Thymus (tissue), 11 donors: Measurements from ENCODE around the gene DUT. TPM values are rescaled to one million over a fixed set of nuclear protein-coding genes. Genes with fewer than 3 reads are reported as not detected.
"Not testable (repeated sequence)": the region's sequence is repeated elsewhere in the genome, so short reads cannot be mapped to it uniquely, and the experiment has no call there.

Experiments used
- DNase-seq, 9 donors: peaks; one replicate each; pipeline ENCODE4 v3.0.0-alpha.2; 2013; ENCODE audit warnings: low spot score in 9 of 9, low read depth in 6 of 9, missing footprints in 1 of 9
- H3K27ac ChIP-seq, 2 donors: one replicate each; pipeline ENCODE4 v1.5.1; 2013; ENCODE audit warnings: control low read depth in 1 of 2, low read depth in 1 of 2, low read length in 1 of 2, mild to moderate bottlenecking in 1 of 2, moderate library complexity in 1 of 2
- H3K27me3 ChIP-seq, 2 donors: one replicate each; pipeline ENCODE4 v1.5.1; 2013; ENCODE audit warnings: low read length in 1 of 2; ENCODE audit not compliant: control insufficient read depth in 2 of 2, insufficient read depth in 1 of 2
- H3K36me3 ChIP-seq, 2 donors: one replicate each; pipeline ENCODE4 v1.5.1; 2013; ENCODE audit warnings: low read length in 1 of 2, mild to moderate bottlenecking in 1 of 2, moderate library complexity in 1 of 2; ENCODE audit not compliant: control insufficient read depth in 2 of 2, insufficient read depth in 2 of 2
- H3K4me1 ChIP-seq, 2 donors: one replicate each; pipeline ENCODE4 v1.5.1; 2013; ENCODE audit warnings: low read length in 2 of 2; ENCODE audit not compliant: control insufficient read depth in 2 of 2, insufficient read depth in 2 of 2
- H3K4me3 ChIP-seq, 2 donors: one replicate each; pipeline ENCODE4 v1.5.1; 2013; ENCODE audit warnings: low read length in 2 of 2, control low read depth in 1 of 2, mild to moderate bottlenecking in 1 of 2
- H3K9me3 ChIP-seq, 2 donors: one replicate each; pipeline ENCODE4 v1.5.1; 2013; ENCODE audit warnings: low read length in 1 of 2, mild to moderate bottlenecking in 1 of 2; ENCODE audit not compliant: control insufficient read depth in 2 of 2, insufficient read depth in 1 of 2
- WGBS: extraction: QIAGEN DNeasy Blood & Tissue Kit; methylation state at CpG from one replicate; pipeline ENCODE4 v1.1.7; 2013; 5-methylcytosine and 5-hydroxymethylcytosine counted together
- polyA plus RNA-seq: library from polyadenylated mRNA; stranded (reverse); fragments of 200-250 nt; gene quantifications from one replicate; pipeline ENCODE4 v1.2.3, GENCODE V29; 2013
- total RNA-seq: library from RNA; stranded (reverse); fragments of 120-200 nt; gene quantifications from one replicate; pipeline ENCODE4 v1.2.4, GENCODE V29; 2013
- donor health status: healthy.

The DUT gene
- total and polyA plus RNA-seq, 2 donors, result 178 to 189 TPM

DNA sequence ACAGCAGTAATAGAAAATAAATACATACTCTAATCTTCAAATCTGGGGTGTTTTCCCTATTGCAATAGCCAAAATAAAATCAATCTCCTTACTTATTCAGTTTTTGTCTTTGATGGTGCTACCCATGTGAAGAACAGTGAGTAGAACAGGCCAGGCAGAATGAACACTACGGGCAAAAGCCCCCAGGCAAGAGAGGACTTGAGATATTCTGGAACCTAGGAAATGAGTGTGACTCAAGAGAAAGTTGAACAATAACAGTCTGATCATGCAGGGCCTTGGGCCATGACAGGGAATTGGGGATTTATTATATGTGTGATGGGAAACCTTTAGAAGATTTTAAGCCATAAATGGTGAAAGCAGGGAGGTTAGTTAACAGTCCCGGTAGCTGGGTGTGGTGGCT is 14.0 kb upstream of the DUT start:
- no peaks in the 10 kb centered on the region for H3K27me3 ChIP-seq
- no peaks in the 10 kb centered on the region for H3K9me3 ChIP-seq
- H3K4me1 ChIP-seq, result no peaks in the 10 kb centered on the region
- no peak for DNase-seq
- WGBS, result 98% methylated on average over 2 of the region's 2 CpGs
- H3K36me3 ChIP-seq, result no peaks in the 10 kb centered on the region
- H3K27ac ChIP-seq, result no peak overlapping the region
- H3K4me3 ChIP-seq, result no peak overlapping the region

DNA sequence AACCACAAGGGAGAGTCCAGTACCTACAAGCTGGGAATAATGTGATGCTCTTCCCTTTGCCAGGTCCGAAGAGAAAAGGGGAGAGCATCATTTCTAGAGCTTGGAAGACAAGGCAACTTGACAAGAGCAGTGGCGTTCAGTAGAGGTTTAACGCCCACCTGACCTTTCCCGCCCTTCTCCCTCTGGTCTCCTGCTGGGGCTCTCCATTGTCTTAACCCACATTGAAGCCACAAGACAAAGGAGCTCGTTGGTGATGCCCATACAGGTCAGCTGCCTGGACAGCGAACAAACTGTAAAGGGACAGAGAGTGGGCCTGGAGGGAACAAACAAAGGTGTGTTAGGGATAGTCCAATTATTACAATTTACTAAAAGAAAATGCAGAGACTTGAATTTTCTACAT is 13.1 kb upstream of the DUT start:
- Histone ChIP-seq H3K27me3 (no peaks in the 10 kb centered on the region), H3K9me3 (no peaks in the 10 kb centered on the region), H3K4me3 (no peak overlapping the region), H3K27ac (no peak overlapping the region), H3K4me1 (no peaks in the 10 kb centered on the region), H3K36me3 (no peaks in the 10 kb centered on the region)
- 84% methylated on average over 6 of the region's 6 CpGs for WGBS
- no peak for DNase-seq

DNA sequence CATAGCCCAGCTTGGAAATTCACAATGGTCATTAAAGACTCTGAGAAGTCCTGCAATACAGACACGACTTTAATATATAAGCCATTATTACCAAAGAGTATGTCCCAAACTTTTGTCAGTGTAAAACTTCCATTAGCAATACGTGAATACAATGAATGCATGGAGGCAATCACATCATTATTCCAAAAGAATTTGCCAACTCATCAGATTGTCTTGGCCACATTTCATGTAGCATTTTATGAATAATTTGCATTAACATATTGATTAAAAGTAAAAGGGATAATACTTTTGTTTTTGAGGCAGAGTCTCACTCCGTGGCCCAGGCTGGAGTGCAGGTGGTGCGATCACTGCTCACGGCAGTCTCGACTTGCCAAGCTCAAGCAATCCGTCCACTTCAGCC is 7.9 kb upstream of the DUT start:
- H3K4me3 ChIP-seq, result no peak overlapping the region

DNA sequence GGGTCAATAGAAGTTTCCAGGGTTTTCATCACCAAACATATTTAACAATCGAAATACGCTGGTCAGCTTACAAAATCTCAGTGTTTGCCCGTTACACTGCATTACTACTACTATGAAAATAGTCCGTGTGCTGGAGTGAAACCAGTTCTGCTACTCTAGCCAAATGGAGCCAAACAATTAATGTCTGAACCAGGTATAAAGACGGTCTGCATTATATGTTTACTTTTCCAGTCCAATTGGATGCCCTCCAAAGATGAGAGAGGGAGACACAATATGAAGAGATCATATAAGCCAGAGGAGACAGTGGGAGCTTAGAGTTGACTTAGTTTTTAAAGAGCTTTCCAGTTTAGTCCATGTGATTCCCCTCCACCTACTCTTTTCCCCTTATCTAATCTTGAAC is 6.3 kb upstream of the DUT start:
- no peaks in the 10 kb centered on the region for H3K27me3 ChIP-seq
- no peak overlapping the region for H3K27ac ChIP-seq
- H3K4me1 ChIP-seq, result no peaks in the 10 kb centered on the region
- H3K4me3 ChIP-seq, result no peak overlapping the region
- 78% methylated on average over 5 of the region's 5 CpGs for WGBS
- DNase-seq, result no peak
- no peaks in the 10 kb centered on the region for H3K36me3 ChIP-seq
- H3K9me3 ChIP-seq, result no peaks in the 10 kb centered on the region

More for the DNA sequence above, 7.9 kb upstream of the DUT start:
- WGBS, result 97% methylated on average over 7 of the region's 7 CpGs
- H3K9me3 ChIP-seq, result no peaks in the 10 kb centered on the region
- DNase-seq, result no peak
- no peak overlapping the region for H3K27ac ChIP-seq
- H3K27me3 ChIP-seq, result no peaks in the 10 kb centered on the region
- H3K4me1 ChIP-seq, result no peaks in the 10 kb centered on the region
- H3K36me3 ChIP-seq, result no peaks in the 10 kb centered on the region

GRCh38 chr15:48325400-48325799 is 5.8 kb upstream of the DUT start:
- DNase-seq, result no peak
- no peaks in the 10 kb centered on the region for H3K9me3 ChIP-seq
- no peak overlapping the region for H3K27ac ChIP-seq
- WGBS, result 95% methylated on average over 5 of the region's 5 CpGs
- no peaks in the 10 kb centered on the region for H3K36me3 ChIP-seq
- H3K4me3 ChIP-seq, result no peak overlapping the region
- H3K4me1 ChIP-seq, result peaks cover under 1 to 2% of the 10 kb centered on the region in 2 donors
- no peaks in the 10 kb centered on the region for H3K27me3 ChIP-seq

- H3K27ac ChIP-seq, H3K27me3 ChIP-seq, H3K36me3 ChIP-seq, H3K4me1 ChIP-seq, H3K4me3 ChIP-seq, DNase-seq, H3K9me3 ChIP-seq: not testable (repeated sequence)
- WGBS, result 95% methylated on average over 6 of the region's 6 CpGs
Observed at GRCh38 chr15:48326180-48326579, 5.0 kb upstream of the DUT start.

DNA sequence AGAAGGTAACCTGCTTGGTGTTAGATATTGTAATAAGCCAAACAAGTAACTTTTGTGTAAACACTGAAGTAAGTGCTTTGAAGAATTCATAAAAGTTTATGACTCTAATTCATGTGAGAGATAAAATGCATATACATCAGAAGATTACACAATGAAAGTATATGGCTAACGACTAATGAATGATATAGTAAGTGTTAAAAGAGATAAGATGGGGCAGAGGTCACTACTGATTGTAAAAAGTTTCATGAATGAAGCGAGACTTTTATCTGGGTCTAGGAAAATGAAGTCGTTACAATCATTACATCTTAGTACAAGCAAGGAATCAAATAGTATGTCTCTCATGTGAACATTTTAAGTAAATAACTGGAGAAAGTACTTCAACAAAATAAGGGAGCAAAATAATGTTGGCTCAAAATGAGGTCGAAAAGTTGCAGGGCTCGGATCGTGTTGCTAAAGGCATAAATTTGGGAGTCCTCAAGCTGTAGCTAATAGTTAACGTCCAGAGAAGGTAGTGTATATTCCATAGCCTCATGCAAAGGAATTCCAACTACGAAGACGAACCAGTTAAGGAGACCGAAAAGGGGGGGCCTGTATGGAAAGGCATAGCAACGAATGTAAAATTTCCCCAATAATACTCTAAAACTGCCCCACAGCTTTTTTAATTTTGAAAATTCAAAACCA is 984 bp upstream of the DUT start:
- Histone ChIP-seq H3K4me1 (peaks cover 8 to 10% of the 10 kb centered on the region in 2 donors), H3K27me3 (no peaks in the 10 kb centered on the region), H3K27ac (peak overlapping the region in 1 of 2 donors; percentile 93), H3K4me3 (peak overlapping the region; percentile 53 to 96), H3K9me3 (no peaks in the 10 kb centered on the region), H3K36me3 (peaks cover 0 to 10% of the 10 kb centered on the region in 2 donors)
- peak in 1 of 9 donors; percentile 14 for DNase-seq
- 29% methylated on average over 11 of the region's 11 CpGs for WGBS

DNA sequence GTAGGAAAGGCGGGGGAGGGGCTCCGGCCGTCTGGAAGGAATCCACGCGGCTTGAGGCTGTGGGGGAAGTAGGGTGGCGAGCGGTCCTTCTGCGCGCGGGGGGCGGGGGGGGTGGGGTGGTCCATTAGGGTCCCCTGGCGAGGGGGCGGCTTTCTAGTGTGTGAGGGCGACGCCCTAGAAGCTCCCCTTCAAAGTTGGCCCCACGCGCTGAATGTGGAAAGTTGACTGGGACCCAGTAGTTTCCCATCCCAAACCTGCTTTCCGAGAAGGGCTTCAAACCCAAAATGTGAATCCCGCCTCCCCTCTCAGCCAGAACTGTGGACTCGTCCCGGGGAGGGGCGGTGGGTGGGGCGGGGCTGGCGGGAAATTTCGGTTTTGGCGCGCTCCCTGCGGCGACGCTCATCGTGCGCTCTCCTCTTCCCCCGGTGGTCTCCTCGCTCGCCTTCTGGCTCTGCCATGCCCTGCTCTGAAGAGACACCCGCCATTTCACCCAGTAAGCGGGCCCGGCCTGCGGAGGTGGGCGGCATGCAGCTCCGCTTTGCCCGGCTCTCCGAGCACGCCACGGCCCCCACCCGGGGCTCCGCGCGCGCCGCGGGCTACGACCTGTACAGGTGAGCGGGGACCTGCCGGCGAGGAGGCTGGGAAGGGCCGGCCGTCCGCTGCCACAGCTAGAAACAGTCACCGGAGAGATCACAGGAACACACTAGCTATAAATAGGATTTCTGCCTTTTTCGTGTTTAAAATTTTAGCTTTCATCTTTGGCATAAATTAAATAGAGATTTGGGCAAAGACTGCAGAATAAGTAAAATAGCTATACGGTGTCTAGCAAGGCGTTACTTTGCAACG is 790 bp downstream of the DUT start:
- Histone ChIP-seq H3K27ac (peak overlapping the region; percentile 93 to 97), H3K27me3 (no peaks in the 10 kb centered on the region), H3K4me1 (peaks cover 8 to 10% of the 10 kb centered on the region in 2 donors), H3K36me3 (peaks cover 4 to 22% of the 10 kb centered on the region in 2 donors), H3K9me3 (no peaks in the 10 kb centered on the region), H3K4me3 (peak overlapping the region; percentile 53 to 96)
- WGBS, result under 1% methylated on average over 64 of the region's 64 CpGs
- peak; percentile 37 to 86 (median 67) for DNase-seq

- peaks cover 5 to 27% of the 10 kb centered on the region in 2 donors for H3K36me3 ChIP-seq
- peak overlapping the region; percentile 53 to 96 for H3K4me3 ChIP-seq
- peak in 4 of 9 donors; percentile 6 to 51 (median 24) for DNase-seq
- no peaks in the 10 kb centered on the region for H3K27me3 ChIP-seq
- WGBS, result 26% methylated on average over 9 of the region's 9 CpGs
- H3K9me3 ChIP-seq, result no peaks in the 10 kb centered on the region
- peaks cover 8 to 10% of the 10 kb centered on the region in 2 donors for H3K4me1 ChIP-seq
- peak overlapping the region in 1 of 2 donors; percentile 93 for H3K27ac ChIP-seq
Observed at GRCh38 chr15:48332642-48333034, 1.4 kb downstream of the DUT start.
